G401.6 (cell line): Measurements from ENCODE around the gene HMCN2.

ENCODE experiments used
- FAIRE-seq: peaks from 2 replicates; lab custom pipeline; 2012; peaks lifted over from hg19 to GRCh38; lab: Jason Lieb, UNC

Gene HMCN2, protein sequence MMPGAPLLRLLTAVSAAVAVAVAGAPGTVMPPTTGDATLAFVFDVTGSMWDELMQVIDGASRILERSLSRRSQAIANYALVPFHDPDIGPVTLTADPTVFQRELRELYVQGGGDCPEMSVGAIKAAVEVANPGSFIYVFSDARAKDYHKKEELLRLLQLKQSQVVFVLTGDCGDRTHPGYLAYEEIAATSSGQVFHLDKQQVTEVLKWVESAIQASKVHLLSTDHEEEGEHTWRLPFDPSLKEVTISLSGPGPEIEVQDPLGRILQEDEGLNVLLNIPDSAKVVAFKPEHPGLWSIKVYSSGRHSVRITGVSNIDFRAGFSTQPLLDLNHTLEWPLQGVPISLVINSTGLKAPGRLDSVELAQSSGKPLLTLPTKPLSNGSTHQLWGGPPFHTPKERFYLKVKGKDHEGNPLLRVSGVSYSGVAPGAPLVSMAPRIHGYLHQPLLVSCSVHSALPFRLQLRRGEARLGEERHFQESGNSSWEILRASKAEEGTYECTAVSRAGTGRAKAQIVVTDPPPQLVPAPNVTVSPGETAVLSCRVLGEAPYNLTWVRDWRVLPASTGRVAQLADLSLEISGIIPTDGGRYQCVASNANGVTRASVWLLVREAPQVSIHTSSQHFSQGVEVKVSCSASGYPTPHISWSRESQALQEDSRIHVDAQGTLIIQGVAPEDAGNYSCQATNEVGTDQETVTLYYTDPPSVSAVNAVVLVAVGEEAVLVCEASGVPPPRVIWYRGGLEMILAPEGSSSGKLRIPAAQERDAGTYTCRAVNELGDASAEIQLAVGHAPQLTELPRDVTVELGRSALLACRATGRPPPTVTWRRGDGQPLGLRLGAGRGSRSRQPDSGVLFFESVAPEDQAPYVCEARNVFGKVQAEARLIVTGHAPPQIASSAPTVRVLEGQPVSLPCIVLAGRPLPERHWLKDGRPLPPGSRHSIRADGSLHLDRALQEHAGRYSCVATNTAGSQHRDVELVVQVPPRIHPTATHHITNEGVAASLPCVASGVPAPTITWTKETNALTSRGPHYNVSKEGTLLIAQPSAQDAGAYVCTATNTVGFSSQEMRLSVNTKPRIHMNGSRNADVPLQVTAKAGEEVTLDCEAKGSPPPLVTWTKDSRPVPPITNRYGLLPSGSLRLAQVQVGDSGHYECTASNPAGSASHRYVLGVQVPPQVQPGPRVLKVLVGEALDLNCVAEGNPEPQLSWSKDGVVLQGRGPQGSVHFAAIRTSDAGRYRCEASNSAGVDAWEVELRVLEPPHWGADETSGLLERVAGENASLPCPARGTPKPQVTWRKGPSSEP (N-terminal part only)

DNA sequence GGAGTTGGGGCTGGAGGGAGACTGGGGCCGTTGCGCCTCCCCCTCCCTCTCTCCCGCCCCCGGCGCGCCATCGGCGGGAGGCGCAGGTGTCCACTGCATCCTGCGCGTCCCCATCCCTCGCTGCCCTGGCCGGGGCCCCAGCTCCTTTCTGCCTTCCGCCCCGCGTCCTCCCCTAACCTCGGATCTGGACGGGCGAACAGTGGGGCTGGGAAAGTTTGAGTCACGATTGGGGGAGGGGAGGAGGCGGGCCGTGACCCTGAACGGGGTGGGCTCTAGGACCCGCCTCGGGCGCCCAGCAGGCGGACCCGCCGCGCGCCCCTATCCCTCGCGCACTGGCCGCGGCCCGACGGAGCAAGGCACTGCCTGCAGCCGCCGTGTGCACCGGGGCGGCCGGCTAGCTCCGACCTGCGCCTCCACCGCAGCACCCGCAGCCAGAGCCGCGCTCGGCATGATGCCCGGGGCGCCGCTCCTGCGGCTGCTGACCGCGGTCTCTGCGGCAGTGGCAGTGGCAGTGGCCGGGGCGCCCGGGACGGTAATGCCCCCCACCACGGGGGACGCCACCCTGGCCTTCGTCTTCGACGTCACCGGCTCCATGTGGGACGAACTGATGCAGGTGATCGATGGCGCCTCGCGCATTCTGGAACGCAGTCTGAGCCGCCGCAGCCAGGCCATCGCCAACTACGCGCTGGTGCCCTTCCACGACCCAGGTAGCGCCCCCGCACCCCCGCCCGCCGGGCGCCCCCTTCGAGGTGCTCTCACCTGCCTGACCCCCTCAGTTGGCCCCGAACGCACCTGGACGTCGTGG, at the start of gene HMCN2:
HMCN2 (plus strand) TSS at position 330 of the 805 bp plus-strand sequence; CDS start at position 449, 119 bp downstream.
- FAIRE-seq: no peak

DNA sequence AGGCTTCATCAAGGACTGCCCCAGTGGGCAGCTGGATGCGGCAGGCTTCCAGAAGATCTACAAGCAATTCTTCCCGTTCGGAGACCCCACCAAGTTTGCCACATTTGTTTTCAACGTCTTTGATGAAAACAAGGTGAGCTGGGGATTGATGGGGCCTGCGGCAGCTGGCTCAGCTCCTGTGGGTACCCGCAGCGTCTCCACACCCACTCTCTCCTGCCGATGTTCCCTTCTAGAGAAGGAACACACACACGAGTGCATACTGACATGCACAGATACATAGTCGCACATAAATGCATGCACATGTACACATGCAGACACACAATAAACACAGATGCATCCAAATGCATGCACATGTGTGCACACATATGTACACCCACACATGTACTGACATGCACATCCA, 47.7 kb upstream of the HMCN2 start:
- no peak for FAIRE-seq

DNA sequence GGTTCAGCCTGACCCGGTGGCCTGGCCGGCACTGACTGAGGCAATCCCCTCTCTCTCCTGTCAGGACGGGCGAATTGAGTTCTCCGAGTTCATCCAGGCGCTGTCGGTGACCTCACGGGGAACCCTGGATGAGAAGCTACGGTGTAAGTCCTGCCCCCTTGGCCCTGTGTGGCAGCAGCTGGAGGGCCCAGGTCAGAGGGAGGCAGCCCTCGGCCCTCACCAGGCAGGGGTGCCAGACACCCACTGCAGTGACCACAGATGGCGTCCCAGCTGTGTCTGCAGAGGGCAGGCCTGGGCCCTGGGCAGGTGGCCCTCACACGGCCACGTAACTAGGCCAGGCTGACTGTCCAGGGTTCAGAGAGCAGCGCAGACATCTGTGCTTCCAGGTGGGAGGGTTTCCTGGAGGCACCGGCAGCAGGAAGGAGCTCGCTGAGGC, 45.9 kb upstream of the HMCN2 start:
- FAIRE-seq: no peak

DNA sequence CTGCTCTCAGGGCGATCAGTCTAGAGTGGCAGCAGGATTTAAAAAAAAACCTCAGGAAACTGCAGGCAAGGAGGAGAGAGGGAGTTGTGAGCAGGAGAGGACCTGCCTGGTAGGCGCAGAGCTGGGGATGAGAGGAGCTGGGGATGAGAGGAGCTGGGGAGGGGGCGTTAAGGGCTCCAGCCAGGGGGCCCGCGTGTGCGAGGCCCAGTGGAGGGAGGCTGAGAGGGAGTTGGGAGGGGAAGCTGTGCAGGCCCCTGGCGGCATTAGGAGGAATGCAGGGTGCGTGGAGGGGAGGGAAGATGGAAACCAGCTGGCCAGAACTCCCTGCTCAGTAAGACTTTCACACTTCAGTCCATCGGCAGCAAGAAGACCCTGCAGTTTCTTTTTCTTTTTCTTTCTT, 45.2 kb upstream of the HMCN2 start:
- no peak for FAIRE-seq

DNA sequence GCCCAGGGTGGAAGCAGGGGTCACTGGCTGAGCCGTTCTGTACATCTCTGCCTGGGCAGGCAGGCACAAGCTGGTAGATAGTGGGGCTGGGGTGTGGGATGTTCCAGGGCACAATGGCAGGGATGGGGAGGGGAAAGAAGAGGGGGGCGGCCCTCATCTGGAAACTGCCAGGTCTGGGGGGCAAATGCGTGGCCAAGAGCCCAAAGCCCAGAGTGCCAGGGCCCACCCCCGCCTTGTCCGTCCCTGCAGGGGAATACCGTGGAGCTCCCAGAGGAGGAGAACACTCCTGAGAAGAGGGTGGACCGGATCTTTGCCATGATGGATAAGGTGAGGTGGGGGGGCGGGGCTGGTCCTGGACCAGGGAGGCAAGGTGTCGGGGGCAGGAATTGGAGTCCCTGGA, 42.7 kb upstream of the HMCN2 start:
- no peak for FAIRE-seq

DNA sequence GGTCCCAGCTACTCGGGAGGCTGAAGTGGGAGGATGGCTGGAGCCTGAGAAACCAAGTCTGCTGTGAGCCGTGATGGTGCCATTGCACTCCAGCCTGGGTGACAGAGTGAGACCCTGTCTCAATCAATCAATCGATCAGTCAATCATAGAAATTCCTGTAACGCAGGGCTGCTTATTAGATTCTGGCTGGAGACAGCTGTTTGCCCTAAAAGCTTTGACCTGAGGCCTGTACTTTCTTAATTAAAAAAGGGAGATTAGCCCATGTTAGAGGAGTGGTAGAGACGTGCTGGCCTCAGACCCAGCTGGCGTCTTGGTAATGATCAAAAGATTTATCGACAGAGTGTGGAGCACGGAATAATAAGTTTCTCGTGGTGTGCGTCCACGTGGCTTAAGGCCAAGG, 40.5 kb upstream of the HMCN2 start:
- no peak for FAIRE-seq

DNA sequence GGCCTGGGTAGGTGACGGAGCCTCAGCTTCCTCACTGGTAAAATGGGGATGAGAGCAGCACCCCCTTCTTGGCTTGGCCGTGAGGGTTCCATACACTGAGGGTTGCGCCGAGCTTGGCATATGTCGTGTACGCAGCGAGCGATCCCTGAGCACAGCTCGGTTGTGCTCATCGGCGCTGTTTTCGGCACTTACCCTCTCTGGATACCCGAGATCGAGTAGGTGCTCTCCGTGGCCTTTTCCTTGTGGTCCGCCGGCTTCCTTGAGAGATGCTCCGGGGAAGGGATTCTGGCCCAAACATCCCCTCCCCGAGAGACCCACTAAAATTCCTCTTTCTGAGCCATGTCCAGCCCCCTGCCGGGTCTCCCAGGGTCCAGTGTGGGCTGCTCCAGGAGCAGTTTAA, 40.0 kb upstream of the HMCN2 start:
- FAIRE-seq: no peak

DNA sequence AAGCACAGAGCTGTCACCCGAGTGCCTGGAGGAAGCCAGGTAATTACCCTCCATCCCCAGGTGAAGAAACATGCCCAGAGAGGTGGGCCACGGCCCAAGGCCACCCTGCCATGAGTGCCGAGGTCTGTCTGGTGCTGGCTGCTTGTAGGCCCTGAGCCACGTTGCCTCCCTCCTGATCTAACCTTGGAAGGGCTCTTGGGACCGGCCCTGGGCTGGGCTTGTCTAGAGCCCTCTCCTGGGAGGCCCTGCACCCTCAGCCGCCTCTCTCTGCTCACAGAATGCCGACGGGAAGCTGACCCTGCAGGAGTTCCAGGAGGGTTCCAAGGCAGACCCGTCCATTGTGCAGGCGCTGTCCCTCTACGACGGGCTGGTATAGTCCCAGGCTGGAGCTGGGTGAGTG, 39.4 kb upstream of the HMCN2 start:
- FAIRE-seq: no peak

DNA sequence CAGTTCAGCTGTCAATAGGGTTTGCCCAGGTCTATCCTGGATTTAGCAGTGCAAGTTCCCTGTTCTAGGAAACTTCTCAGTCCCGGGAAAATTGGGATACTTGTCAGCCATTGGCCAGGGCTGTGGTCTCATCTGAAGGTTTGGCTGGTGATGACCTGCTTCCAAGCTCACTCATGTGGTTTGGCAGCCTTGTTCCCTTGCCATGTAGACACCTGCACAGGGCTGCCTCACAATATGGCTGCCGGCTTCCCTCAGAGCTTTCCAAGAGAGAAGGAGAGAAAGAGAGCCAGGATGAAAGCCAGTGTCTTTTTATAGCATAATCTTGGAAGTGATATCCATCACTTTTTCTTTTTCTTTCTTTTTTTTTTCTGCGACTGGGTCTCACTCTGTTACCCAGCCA, 37.7 kb upstream of the HMCN2 start:
- FAIRE-seq: no peak

DNA sequence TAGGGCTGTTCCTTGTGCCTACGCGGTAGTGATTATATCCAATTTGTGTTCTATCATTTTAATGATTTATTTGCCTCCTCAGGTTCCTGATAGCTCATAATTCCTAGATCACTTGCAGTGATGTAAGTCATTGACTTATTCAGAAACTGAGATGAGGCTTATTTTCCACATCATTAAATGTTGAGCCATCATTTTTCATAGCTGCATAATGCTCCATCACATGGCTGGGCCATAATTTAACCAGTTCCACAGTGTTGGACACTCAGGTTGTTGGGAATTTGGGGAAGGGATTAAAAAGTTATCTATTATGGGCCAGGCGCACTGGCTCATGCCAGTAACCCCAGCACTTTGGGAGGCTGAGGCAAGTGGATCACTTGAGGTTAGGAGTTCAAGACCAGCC, 35.8 kb upstream of the HMCN2 start:
- FAIRE-seq: no peak

DNA sequence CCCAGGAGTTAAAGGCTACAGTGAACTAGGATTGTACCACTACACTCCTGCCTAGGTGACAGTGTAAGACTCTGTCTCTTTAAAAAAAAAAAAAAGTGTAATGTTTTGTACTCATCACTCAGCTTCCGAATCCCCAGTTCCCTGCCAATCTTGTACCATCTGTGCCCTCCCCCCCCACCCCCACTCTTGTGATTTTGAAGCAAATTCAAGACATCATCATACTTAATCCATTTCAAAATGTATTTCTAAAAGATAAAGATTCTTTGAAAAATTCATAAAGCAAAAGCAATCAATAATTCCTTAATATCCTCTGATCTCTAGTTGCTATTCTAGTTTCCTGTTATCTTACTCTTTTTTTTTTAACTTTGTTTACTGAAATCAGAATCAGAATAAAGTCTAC, 34.9 kb upstream of the HMCN2 start:
- FAIRE-seq: no peak

DNA sequence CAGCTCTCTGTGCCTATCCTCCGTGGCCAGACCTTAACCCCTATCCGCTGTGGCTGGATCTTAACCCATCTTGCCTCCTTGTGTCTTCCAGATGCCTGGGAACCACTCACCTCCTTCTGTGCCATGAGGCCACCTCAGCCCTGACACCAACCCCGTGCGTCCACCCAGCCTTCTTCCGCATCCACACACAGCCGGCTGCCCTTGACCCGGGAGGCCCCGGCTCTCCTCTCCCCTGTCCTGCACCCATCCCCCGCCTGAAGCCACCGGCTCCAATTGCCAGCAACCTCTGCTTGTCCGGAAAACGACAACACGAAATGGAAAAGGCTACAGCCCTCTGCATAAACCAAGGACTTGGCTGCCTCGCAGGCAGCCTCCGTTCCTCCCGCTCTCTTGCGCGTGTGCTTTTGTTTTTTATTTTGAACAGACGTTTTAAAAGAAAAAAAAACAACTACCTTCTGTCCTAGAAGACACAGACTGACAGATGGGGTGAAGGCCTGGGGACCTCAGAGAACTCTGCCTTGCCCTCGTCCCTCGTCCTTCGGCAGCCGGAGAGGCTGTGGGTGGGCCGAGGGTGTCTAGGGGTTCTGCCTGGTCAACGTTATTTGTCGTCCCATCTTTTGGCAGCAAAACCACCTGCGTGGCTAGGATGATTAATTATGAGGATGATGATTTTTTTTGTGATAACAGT, 32.5 kb upstream of the HMCN2 start:
- FAIRE-seq: no peak

DNA sequence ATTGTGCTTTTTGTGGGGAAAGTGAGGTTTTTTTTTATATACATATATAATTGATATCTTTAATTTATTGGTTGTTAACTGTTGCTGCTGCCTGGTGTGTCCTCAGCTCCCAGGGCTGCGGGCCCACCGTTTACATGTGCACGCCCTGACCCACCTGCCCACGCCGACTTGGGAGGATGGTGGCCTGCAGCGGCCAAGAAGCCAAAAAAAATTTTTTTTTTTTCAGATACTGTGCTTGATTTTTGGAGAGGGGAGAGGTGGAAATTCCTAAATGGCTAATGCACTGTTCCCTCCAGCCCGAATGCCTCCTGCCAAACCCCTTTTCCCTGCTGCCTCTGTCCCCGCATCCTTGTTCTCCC, 32.0 kb upstream of the HMCN2 start:
- no peak for FAIRE-seq

DNA sequence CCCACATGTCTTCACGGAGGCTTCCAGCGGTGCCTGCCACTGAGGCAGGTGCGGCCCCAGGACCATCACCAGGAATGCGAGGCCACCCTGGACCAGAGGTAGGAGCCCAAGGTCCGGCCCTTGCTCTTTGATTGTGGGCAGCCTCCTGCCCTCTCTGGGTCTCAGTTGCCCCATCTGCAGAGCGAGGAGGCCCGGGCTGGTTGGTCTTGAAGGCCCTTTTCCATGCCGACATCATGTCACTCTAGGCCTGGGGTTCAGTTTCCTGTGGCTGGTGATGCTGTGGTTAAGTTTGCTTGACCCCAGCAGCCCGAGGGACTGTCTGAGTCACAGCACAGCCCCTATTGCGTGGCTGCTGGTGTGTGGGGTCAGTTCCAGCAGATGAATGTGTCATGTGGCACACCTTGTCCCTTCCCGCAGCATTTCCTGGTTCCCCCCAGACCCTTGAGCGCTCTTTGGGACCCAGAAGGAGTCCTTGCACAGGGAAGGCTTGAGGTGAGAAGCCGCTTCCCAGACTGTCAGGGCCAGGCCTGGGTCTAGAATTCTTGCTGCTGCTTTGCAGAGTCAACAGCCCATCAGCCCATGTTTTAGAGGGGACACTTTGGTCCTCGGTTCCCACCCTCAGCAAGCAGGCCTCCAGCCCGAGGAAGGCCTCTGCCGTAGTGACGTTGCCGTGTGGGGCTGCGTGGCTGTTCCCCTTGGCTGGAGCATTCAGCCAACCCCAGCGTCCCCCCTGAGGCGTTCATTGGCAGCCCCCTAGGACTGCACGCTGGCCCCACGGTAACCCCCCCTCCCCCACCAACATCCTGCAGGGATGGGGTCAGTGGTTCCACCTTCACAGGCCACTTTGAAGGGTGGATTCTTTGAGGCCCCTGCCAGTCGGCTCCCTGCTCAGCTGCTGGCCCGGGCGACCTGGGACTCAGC, 31.0 kb upstream of the HMCN2 start:
- no peak for FAIRE-seq

DNA sequence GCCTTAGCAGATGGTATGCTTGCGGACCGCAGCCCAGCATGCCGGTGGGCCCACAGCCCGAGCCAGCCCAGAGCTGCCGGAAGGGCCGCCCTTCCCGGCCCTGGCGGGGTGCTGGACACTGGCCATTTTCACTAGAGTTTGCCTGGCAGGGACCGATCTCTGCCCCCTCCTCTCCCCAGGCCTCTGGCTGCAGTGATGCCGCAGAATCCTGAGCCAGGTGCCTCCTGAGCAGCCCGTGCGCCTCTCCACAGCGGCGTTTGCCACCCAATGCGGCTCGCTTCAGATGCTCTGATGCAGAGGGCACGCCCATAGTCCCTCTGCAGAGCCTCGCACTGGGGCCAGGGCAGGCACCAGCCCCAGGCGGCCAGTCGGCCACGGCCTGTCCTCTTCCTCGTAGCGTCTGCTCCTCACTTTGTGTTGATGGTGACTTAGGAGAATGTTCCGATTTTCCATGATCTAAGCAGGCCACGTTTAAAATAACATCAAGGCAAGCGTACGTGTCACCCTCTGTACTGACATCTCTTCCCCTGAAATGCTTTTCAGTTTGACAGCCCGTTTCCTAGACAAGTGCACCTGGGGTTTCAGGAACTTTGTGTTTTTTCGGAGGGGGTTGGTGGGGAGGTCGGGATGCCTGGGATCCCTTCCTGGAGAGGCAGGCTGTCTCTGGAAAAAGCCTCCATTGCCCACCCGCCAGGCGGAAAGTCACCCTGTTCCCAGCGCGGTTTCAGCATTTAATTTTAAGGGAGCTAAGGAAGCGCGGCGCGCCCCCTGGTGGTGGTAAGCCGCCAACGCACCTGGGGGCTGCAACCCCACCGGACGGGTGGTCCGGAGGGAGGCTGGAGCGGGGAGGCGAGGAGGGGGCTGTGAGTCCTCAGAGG, 29.8 kb upstream of the HMCN2 start:
- no peak for FAIRE-seq

DNA sequence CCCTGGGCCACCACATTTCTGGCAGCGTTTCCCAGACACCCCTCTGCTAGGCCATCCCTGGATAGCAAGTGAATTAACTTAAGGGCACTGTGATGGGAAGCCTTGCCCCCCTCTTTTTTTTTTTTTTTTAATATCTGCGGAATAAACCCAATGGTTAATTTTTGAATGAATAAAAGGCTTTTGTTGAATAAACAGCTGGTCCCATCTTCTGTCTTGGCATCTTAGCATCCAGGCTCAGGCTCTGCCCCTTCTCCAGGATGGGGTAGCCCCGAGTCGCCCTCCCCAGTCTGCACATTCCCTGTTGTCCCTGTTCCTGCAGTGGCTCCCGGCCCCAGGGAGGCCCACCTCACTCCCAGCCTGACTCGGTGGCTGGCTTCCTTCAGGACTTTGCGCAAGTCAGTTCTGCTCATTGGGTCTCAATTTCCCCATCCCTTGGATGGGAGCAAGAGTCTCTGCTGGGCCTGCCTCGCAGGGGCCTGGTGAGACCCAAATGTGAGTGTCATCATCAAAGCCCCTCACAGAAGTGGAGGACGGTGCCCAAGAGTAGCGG, 29.0 kb upstream of the HMCN2 start:
- FAIRE-seq: no peak

DNA sequence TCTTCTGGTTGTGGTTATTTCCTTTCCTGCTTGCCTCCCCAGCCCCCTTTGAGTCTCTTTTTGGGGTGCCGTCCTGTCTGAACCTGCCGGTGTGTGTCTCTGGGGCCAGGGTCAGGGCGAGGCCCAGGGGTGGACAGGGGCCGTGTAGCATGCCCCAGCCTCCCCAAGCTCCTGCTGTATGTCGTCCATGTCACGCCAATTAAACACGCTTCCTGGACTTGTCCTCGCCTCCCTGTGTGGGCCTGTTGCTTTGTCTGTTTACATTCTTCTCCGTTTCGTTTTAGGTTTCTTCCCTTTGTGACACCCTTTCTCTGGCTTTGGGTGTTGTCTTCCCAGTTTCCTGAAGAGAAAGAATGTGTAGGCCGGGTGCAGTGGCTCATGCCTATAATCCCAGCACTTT, 28.5 kb upstream of the HMCN2 start:
- FAIRE-seq: no peak

DNA sequence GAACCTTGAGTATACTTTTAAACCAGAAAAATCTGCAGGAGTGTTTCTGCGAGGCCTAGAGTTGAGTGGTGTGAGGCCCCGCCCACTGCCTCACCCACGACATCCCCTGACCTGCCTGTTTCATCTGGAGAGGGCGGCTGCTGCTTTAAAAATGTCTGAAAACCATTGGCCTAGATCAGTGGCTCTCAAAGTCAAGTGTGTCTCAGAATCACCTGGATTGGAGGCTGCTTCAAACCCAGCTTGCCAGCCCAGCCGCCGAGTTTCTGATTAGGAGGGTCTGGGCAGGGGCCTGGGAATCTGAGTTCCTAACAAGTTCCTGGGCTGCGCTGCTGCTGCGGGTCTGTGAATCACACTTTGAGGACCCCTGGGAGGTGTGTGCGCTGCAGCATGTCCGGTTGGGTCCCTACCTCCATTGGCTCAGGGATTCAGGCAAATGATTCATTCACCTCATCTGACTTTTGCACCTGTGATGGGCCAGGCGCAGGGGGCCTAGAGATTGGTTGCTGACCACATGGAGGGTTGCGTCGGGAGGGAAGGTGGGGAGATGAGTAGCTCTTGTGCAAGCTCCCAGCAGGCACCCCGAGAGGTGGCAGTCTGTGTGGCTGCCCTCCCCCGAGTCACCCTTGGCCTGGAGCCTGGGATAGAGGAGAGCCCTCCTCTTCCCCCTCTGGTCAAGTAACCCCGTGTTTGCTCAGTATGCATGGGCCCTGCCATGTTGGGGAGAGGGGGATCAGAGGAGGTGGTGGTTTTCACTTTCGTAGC, 27.6 kb upstream of the HMCN2 start:
- FAIRE-seq: no peak
